ENCODE results near the gene THEM4.

The THEM4 gene

GRCh38 chr1:151944126-151944856 is 35.0 kb upstream of the THEM4 start:
- no peak for TF ChIP-seq CTCF (IDR thresholded peaks at IDR 0.05)
- peak overlapping the region; percentile 86 for H3K27ac ChIP-seq
- H3K4me1 ChIP-seq (ENCODE audit: control insufficient read depth in 1 of 2, insufficient read depth in 1 of 2, low read depth in 1 of 2, low read length in 1 of 2), result peaks cover 5 to 31% of the 10 kb centered on the region in 2 experiments

GRCh38 chr1:151943591-151943990 is 34.3 kb upstream of the THEM4 start:
- Histone ChIP-seq H3K4me1 (ENCODE audit: control insufficient read depth in 1 of 2, insufficient read depth in 1 of 2, low read depth in 1 of 2, low read length in 1 of 2) (peaks cover 5 to 31% of the 10 kb centered on the region in 2 experiments), H3K4me3 (ENCODE audit: low read depth in 1 of 2, low read length in 1 of 2) (no peak overlapping the region), H3K9me3 (no peaks in the 10 kb centered on the region), H3K27ac (no peak overlapping the region), H3K27me3 (no peaks in the 10 kb centered on the region), H3K36me3 (no peaks in the 10 kb centered on the region)
- TF ChIP-seq CTCF (IDR thresholded peaks at IDR 0.05), result no peak

More at GRCh38 chr1:151944126-151944856, 35.0 kb upstream of the THEM4 start:
- Histone ChIP-seq H3K27me3 (no peaks in the 10 kb centered on the region), H3K36me3 (no peaks in the 10 kb centered on the region), H3K4me3 (ENCODE audit: low read depth in 1 of 2, low read length in 1 of 2) (no peak overlapping the region), H3K9me3 (no peaks in the 10 kb centered on the region)

- no peak for TF ChIP-seq CTCF (IDR thresholded peaks at IDR 0.05)
- Histone ChIP-seq H3K9me3 (no peaks in the 10 kb centered on the region), H3K27me3 (no peaks in the 10 kb centered on the region), H3K27ac (no peak overlapping the region), H3K36me3 (no peaks in the 10 kb centered on the region), H3K4me1 (ENCODE audit: control insufficient read depth in 1 of 2, insufficient read depth in 1 of 2, low read depth in 1 of 2, low read length in 1 of 2) (peaks cover 5 to 31% of the 10 kb centered on the region in 2 experiments), H3K4me3 (ENCODE audit: low read depth in 1 of 2, low read length in 1 of 2) (no peak overlapping the region)
These were observed 33.6 kb upstream of the THEM4 start for GRCh38 chr1:151942882-151943281.

GRCh38 chr1:151940541-151940940 is 31.2 kb upstream of the THEM4 start:
- Histone ChIP-seq H3K27ac (no peak overlapping the region), H3K27me3 (no peaks in the 10 kb centered on the region), H3K4me1 (ENCODE audit: control insufficient read depth in 1 of 2, insufficient read depth in 1 of 2, low read depth in 1 of 2, low read length in 1 of 2) (peaks cover 0 to 16% of the 10 kb centered on the region in 2 experiments), H3K4me3 (ENCODE audit: low read depth in 1 of 2, low read length in 1 of 2) (no peak overlapping the region), H3K9me3 (no peaks in the 10 kb centered on the region), H3K36me3 (no peaks in the 10 kb centered on the region)
- TF ChIP-seq CTCF (IDR thresholded peaks at IDR 0.05), result no peak

- H3K36me3 ChIP-seq, result no peaks in the 10 kb centered on the region
- no peak for TF ChIP-seq CTCF (IDR thresholded peaks at IDR 0.05)
- H3K27me3 ChIP-seq, result peaks cover 6% of the 10 kb centered on the region
- H3K9me3 ChIP-seq, result no peaks in the 10 kb centered on the region
- H3K4me1 ChIP-seq (ENCODE audit: control insufficient read depth in 1 of 2, insufficient read depth in 1 of 2, low read depth in 1 of 2, low read length in 1 of 2), result peaks cover 0 to 8% of the 10 kb centered on the region in 2 experiments
- H3K4me3 ChIP-seq (ENCODE audit: low read depth in 1 of 2, low read length in 1 of 2), result no peak overlapping the region
- H3K27ac ChIP-seq, result peak overlapping the region; percentile 29
These were observed 30.5 kb upstream of the THEM4 start for GRCh38 chr1:151939779-151940178.

Measured in neutrophil (primary cell).